GM18868 (cell line): ENCODE measurements around the gene KCTD18.

Source experiments
- ATAC-seq: cut with Tn5 transposase; IDR thresholded peaks from one replicate; pipeline ENCODE4 v1.9.1; 2021; ENCODE audit warnings: mild to moderate bottlenecking, moderate library complexity; ENCODE audit not compliant: unreplicated experiment

The KCTD18 gene

DNA sequence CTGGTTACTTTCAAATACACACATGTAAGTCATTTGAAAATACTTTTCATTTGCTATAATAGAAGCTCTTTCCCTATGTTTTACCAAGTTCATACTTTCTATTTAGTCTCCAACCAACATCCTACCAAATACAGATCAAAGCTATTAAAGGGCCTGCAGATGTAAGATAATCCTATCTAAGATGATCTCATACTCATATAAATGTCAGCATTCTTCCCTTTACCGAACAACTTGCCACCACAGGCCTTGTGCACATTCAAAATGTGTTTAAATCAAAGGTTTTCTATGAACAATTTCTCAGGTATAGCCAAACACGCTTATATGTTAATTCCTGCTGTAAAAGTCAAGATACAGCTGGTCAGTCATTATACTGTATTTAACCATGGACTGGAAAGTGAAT lies 23.3 kb downstream of the KCTD18 start:
- no peak for ATAC-seq

DNA sequence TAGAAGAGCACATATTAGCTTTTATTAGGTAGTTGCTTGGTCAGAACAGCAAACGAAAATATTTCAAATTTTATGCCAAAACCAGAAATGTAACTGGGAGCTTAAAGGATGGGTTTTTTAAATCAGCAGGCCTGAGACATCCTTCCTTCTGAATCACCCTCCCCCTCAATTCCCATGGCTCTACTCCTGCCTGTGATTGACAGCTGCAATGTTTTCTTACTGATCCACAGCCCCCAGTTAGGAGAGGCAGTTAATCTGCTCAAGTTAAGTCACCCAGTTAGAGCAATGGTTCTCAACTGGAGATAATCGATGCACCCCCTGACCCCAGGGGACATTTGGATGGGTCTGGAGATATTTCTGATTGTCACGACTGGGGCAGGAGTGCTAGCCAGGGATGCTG lies 24.9 kb downstream of the KCTD18 start:
- no peak for ATAC-seq

- ATAC-seq, result peak; percentile 65
Measured at GRCh38 chr2:200483729-200484198, 26.1 kb downstream of the KCTD18 start.

- ATAC-seq, result no peak
Measured at GRCh38 chr2:200482194-200482593, 27.7 kb downstream of the KCTD18 start.

- no peak for ATAC-seq
Measured at GRCh38 chr2:200479692-200480265, 30.1 kb downstream of the KCTD18 start.

DNA sequence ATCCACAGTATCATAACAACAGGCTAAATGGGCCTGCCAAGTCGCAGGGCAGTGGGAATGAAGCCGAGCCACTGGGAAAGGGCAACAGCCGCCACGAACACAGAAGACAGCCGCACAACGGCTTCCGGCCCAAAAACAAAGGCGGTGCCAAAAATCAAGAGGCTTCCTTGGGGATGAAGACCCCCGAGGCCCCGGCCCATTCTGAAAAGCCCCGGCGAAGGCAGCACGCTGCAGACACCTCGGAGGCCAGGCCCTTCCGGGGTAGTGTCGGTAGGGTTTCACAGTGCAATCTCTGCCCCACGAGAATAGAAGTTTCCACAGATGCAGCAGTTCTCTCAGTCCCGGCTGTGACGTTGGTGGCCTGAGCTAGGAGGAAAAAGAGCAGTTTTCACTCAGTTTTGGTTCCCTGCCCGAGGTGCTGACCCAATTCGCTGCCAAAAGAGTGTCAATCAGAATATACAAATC lies 32.2 kb downstream of the KCTD18 start:
- ATAC-seq, result no peak

- ATAC-seq, result no peak
Measured at GRCh38 chr2:200476836-200477235, 33.0 kb downstream of the KCTD18 start.

DNA sequence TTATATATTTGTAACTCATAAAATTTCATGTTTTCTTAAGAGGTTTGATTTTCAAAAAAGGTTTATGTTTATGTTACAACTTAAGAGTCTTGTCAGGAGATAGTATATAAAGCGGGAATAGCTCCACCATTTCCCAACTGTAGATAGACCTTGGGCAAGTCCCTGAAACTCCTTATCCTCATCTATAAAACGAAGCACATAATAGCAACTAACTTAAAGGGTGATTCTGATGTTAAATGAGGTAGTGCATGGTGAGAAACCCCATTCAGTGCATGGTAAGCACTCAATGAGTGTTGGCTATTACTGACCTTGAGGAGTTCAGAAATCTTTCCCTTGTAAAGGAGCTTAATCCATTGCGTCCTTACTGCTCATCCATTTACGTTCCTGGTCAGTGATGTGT lies 34.1 kb downstream of the KCTD18 start:
- no peak for ATAC-seq

DNA sequence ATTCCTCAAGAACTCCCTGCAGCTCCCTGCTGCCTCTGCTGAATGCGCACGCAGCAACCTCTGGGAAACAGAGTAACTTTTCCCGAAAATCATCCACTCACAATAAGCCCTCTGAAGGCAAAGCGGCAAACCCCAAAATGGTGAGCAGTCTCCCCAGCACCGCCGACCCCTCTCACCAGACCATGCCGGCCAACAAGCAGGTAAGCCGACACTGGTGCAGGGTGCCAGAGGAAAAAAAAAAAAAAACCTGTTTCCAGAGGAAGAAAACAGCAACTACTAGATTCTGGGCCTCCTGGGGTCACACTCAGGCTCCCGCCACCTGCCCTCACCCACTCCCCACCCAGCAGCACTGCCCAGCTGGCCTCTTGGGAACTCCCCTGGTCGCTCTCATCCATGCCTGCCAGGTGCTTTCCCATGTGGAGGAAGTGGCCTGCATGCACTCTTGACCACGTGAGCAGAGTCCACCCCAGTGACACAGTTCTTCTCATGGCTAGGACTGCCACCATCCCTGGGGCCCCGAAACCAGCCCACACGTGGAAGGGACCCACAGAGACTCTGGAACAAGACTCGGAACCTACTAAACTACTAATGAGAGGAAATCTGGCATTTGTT lies 36.9 kb downstream of the KCTD18 start:
- ATAC-seq, result no peak

DNA sequence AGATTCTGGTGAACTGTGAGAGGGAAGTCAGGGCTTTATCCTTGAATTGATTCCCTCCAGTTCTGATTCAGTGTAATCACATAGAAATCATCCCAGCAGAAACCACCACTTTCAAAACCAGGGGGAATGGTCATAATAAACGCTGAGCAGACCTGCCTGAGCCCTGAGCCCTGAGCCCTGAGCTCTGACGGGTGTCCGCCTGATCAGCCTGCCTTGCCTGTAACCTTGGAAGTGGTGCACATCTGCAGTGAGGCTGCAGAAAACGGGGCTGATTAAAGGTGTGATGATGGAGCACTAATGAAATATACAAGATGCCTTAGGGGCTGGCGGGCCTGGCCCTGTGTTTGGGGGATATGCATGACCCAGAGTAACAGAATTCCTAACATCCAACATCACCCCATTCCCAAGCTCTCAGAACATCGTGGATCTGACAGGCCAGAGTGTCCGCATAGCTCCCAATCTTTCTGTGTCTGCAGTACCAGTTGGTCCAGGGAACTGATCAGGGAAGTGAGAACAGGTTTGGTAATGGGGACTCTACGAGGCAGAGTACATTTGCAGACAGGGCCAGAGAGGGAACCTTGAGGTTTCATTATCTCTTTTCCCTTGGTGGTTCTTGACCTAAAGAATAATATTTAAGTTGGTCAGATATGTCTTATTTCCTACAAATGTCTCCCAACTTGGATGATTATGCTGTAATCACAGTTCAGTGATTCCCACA lies 37.8 kb downstream of the KCTD18 start:
- ATAC-seq, result peak; percentile 20

DNA sequence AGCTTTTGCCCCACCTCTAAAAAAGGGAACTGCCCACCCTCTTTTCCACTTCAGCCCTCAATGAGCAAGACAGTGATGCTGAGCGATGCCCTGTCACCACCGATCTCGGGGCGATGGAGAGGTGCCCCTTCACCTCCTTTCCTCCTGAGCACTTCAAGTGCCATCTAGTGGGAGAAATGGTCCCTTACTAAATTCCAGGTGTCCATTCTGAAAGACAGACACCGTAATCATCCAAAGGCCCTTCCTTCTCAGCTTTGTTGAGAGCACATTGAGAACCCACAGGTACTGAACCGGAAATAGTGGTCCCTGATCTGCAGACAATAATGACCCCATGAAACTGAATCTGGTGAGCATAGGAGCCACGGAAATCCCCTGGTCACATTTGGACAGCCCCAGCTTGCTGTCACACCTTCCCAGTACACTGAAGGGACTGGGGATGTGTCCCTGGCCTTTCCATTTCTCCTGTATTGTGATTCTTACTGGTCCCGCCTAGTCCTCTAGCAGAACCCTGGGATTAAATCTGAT lies 38.5 kb downstream of the KCTD18 start:
- peak; percentile 82 for ATAC-seq

DNA sequence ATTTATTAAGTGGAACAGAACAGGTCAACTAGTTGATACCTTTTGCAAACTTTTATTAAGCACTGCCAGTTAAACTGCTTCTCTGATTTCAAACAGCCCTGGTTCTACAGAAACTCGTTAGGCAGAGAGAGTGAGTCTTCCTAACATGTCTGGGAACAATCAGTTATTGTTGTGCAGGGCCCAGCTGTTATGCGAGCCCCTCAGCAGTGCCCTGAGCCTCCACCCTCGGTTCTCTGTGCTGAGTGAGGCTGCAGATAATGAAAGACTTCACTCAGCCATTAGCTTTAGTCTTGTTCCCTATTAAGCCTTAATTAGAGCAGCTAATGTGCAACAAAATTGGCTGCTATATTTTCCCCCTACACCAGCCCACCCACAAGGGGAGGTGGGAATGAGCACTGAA lies 39.6 kb downstream of the KCTD18 start:
- no peak for ATAC-seq

DNA sequence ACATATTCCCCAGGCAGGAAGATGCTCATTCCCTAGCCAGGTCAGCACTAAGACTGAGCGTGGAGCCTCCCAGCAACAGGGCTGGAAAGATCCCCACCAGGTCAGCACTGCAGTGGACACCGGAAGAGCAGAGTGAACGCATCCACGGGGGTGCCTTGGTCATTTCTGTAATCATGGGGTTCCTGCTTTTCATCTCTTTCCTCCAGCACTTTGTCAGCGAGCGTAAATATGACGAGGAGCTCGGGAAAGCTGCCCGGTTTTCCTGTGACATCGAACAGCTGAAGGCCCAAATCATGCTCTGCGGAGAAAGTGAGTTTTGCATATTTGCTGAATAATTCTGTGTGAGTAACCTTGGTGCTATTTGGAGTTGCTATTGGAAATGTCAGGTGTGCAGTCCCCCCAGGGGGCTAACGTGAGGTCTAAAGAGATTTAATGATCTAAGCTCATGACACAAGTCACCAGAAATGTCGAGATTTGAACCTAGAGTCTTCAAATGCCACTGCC lies 40.1 kb downstream of the KCTD18 start:
- no peak for ATAC-seq

- no peak for ATAC-seq
Measured at GRCh38 chr2:200467806-200468681, 41.8 kb downstream of the KCTD18 start.

DNA sequence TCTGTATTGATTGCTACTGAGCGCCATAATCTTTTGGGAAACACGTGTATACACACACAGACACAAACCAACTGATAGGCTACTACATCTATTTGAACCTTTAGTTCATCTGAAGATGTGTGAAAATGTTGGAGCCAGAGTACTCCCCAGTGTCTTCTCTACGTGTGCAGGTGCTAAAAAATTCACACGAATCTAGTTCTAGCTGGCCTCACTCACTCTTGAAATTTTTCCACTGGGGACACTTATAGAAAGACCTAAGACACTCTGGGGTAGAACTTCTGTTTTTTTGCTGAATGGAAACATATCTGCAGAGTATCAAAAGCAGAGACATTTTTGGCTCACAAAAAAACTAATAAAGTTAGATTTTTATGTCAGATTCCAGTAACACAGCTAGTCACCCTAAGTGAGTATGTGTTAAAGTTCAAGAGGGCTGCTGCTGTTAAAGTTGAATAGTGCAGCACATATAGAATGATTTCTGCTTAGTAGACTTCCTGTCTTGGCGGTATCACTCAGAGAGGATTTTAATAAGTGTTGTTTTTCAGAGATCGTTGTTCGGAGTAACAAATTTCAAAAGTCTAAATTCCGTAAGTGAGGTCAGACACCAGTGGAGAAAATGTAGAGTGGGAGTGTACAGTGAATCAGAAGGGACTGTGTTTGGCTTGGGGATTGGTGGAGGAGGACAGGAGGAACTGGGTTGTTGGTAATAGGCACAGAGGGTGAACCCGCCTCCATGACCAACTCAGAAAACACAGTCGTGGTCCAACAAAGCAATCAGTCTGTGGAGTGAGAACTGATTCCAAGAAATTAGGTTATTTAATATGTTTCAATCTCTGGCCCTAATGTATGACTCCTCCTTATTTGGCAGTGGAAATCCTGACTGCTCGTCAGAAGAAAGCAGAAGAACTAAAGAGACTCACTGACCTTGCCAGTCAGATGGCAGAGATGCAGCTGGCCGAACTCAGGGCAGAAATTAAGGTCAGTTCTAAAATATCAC lies 43.1 kb downstream of the KCTD18 start:
- peak; percentile 36 for ATAC-seq

DNA sequence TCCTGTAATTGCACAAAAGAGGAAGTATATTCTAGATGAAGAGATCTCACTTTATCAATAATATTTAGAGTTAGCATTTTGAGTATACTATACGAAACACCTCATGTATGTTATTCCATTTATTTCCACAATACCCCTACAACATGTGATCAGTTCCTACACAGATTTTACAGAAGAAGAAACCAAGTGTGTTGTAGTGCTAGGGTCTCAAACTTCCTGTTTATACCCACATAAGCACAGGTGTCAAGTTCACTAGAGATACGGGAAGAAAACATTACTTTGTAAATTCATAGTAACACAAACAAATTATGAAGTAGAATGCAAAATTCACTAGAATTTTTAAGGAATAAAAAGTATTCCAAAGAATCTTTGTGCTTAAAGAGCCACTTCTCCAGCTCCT lies 46.4 kb downstream of the KCTD18 start:
- ATAC-seq, result no peak

DNA sequence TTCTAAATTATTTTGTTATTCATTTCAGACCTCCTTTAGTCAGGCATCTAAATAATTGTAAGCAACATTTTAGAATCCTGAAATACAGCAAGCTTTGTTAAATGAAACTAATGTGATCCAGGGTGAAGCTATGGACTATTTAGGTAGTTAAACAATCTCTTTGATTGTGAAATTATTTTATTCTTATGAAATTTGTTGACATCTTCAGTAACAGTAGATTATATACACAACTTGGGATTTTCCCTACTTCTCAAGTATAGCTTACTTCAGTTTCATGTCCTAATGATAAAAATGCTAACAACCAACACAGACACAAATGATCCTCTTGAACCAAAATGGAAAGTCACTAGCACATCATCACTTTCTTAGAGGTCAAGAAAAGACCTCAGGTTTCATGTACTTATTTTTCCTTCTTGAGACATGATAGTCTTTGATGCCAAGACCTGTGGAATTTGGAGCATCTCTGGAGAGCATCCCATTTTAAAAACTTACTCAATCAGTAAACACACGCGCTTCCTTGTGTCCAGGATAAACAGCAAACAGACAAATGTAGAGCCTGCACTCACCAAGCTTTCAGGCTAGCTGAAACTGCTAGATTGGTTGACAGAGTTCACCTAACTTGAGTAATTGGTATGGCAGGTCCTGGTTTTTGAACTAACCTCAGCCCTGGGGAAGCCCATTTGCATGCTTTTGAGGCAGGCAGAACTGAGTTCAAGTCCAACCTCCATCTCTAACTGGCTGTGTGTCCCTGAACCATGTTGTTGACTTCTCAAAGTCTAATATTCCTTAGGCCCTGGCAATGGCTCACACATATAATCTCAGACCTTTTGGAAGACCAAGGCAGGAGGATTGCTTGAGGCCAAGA lies 47.8 kb downstream of the KCTD18 start:
- ATAC-seq, result no peak

GRCh38 chr2:200459101-200459500 lies 50.8 kb downstream of the KCTD18 start:
- ATAC-seq, result no peak

DNA sequence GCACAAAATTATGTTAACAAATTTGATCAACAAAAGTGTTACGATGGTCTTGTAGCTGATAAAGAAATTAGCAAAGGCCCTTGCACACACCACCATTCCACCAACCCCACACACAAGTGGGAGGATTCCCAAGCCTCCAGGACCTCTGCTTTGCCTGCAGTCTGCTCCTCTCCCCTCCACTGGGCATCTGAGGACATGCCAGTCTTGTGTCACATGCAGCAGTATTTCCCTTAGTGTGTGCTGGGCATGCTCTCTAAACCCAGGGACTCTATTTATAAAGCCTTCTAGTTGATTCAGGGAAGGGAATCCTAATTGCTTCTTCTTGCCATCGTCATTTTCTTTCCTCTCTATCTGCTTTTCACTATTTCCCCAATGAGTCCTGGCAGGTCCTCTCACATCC lies 53.3 kb downstream of the KCTD18 start:
- no peak for ATAC-seq
